ENCODE data around the gene DVL2.
A peak's percentile ranks its signal among the peaks of the same experiment; 100 is the strongest.

The DVL2 gene

DNA sequence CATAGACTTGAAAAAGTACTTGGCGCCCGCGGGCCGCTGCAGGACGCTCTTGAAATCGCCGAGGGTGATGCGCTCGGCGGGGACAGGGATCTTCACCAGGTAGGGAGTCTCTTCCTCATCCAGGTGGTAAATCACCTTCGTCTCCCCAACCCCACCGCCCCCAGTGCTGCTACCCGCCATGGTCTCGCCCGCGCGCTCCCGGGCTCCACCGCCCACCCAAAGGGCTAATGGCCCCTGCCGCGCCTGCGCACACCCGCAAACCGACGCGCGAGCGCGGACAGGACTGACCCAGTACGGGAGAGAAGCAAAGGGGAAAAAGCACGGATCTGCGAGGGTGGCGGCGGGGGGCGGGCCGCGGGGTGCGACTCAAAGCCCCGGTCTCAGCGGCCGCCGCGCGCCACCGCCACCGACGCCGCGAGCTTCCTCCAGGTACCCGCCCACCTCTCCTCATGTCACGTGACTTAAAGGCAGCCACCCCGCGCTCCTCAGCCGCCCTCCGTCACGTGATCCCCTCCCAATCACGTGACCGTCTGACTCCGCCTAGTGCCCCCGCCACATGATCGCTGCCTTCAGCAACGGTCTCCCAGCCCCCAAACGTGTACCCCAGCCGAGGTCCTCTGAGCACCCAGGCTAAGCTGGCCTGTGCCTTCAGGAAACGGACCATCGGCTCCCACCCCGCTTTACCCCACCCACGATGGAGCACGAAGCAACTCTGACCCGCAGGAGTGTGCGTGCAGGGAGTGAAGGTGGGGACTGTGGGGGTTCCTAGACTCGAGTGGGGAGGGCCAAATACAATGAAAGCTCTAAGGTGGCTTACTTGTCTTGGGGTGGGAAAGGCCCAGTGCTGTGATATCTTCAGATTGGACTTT is at the start of gene DVL2:
Gene DVL2, minus strand, starts transcription at position 435 of the 869 bp plus-strand sequence. Its CDS starts 255 bp downstream, at position 180.
- peak within 1 kb of the TSS; percentile 54 for H3K4me3 ChIP-seq (ENCODE audit: low read depth, low read length)
- TF ChIP-seq, protein P1, sequence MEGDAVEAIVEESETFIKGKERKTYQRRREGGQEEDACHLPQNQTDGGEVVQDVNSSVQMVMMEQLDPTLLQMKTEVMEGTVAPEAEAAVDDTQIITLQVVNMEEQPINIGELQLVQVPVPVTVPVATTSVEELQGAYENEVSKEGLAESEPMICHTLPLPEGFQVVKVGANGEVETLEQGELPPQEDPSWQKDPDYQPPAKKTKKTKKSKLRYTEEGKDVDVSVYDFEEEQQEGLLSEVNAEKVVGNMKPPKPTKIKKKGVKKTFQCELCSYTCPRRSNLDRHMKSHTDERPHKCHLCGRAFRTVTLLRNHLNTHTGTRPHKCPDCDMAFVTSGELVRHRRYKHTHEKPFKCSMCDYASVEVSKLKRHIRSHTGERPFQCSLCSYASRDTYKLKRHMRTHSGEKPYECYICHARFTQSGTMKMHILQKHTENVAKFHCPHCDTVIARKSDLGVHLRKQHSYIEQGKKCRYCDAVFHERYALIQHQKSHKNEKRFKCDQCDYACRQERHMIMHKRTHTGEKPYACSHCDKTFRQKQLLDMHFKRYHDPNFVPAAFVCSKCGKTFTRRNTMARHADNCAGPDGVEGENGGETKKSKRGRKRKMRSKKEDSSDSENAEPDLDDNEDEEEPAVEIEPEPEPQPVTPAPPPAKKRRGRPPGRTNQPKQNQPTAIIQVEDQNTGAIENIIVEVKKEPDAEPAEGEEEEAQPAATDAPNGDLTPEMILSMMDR (IDR thresholded peaks at IDR 0.05; ENCODE audit: control insufficient read depth, extremely low read depth, insufficient read depth), result no peak
- no peak for DNase-seq (ENCODE audit: low read depth)

DNA sequence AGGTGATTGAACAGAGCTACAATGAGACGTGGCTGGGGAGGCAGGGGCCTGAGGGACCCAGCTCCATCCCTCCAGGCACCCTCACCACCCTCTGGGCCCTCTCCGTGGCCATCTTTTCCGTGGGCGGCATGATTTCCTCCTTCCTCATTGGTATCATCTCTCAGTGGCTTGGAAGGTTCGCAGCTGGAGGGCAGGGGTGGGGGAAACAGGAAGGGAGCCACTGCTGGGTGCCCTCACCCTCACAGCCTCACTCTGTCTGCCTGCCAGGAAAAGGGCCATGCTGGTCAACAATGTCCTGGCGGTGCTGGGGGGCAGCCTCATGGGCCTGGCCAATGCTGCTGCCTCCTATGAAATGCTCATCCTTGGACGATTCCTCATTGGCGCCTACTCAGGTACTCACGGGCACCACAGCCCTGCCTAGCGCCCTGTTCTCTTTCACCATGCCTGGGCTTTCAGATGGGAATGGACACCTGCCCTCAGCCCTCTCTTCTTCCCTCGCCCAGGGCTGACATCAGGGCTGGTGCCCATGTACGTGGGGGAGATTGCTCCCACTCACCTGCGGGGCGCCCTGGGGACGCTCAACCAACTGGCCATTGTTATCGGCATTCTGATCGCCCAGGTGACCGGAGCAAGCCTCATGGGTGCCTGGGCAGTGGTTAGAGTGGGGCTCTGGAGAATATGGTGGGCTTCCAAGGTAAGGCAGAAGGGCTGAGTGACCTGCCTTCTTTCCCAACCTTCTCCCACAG is 49.3 kb upstream of the DVL2 start:
- TF ChIP-seq, protein P1 (IDR thresholded peaks at IDR 0.05; ENCODE audit: control insufficient read depth, extremely low read depth, insufficient read depth), result no peak
- H3K4me3 ChIP-seq (ENCODE audit: low read depth, low read length), result no peak overlapping the region
- no peak for DNase-seq (ENCODE audit: low read depth)

DNA sequence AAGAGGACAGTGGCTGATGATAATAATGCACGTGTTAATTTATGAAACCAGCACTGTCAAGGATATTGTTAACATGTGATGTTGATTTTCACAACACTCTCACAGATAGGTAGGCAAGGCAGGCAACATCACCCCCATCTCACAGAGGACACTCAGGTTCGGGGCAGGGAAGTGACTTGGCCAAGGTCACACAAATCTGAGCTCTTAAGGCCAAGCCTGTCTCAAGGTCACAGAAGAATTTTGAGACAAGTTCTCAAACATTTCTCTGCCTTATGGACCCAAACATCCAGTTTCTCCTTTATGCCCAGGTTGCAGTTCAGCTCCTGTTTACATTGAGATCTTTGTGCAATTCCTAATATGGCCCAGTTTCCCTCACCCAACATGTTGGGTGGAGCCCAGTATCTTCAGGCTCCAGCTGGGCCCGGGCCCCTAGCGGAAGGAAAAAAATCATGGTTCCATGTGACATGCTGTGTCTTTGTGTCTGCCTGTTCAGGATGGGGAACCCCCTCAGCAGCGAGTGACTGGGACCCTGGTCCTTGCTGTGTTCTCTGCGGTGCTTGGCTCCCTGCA is 48.5 kb upstream of the DVL2 start:
- H3K4me3 ChIP-seq (ENCODE audit: low read depth, low read length), result no peak overlapping the region
- DNase-seq (ENCODE audit: low read depth), result no peak
- TF ChIP-seq, protein P1 (IDR thresholded peaks at IDR 0.05; ENCODE audit: control insufficient read depth, extremely low read depth, insufficient read depth), result no peak

DNA sequence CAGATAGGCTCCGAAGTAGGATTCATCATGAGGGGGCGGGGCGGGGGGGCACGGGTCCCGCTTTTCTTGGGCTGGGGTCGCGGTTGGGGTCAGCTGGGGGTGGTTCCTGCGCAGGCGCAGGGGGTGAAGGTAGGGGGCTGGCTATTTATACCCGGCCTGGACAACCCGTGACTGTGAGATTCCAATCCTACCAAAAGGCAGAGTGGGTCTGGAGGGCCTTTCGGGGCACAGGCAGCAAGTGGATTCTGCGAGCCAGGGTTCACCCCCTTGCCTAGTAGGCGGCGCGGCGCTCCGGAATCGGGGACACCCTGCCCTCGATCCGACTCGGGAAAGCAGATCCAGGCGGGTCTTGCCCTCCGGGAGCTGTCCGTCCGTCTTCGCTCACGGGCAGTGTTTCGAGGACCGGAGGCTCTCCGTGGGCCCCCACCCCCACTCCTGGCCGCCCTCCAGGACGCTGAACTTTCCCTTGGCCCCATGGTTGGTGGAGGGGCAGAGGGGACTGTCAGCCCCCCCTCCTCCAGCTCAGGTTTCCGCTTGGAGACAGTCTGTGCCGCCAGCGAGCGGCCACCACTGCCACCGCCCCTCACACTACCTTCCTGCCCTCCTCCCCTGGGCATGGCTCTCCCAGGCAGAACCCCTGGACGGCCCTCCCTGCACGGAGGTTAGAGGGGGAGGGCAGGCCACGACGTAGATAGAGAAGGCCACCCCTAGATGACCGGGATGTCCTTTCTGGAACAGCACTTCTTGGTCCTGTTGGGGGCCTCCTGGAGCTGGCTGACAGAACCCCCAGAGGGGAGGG is 47.8 kb upstream of the DVL2 start:
- TF ChIP-seq, protein P1 (IDR thresholded peaks at IDR 0.05; ENCODE audit: control insufficient read depth, extremely low read depth, insufficient read depth), result no peak
- peak overlapping the region; percentile 70 for H3K4me3 ChIP-seq (ENCODE audit: low read depth, low read length)
- no peak for DNase-seq (ENCODE audit: low read depth)

DNA sequence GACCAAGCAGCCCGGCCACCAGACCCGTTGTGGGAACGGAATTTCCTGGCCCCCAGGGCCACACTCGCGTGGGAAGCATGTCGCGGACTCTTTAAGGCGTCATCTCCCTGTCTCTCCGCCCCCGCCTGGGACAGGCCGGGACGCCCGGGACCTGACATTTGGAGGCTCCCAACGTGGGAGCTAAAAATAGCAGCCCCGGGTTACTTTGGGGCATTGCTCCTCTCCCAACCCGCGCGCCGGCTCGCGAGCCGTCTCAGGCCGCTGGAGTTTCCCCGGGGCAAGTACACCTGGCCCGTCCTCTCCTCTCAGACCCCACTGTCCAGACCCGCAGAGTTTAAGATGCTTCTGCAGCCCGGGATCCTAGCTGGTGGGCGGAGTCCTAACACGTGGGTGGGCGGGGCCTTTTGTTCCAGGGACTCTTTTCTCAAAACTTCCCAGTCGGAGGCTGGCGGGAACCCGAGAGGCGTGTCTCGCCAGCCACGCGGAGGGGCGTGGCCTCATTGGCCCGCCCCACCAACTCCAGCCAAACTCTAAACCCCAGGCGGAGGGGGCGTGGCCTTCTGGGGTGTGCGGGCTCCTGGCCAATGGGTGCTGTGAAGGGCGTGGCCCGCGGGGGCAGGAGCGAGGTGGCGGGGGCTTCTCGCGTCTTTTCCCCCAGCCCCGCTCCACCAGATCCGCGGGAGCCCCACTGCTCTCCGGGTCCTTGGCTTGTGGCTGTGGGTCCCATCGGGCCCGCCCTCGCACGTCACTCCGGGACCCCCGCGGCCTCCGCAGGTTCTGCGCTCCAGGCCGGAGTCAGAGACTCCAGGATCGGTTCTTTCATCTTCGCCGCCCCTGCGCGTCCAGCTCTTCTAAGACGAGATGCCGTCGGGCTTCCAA is 47.0 kb upstream of the DVL2 start, which contains the start of gene SLC2A4:
Gene SLC2A4, plus strand, starts transcription at position 645 of the 879 bp plus-strand sequence. Its CDS starts 217 bp downstream, at position 862.
- H3K4me3 ChIP-seq (ENCODE audit: low read depth, low read length), result peak within 1 kb of the TSS; percentile 70
- TF ChIP-seq, protein P1 (IDR thresholded peaks at IDR 0.05; ENCODE audit: control insufficient read depth, extremely low read depth, insufficient read depth), result no peak
- DNase-seq (ENCODE audit: low read depth), result peak; percentile 84

All from LNCaP clone FGC (cell line).